Peyer's patch (tissue), 4 donors: ENCODE measurements around the gene ETV2.

Experiments used
- CTCF ChIP-seq, 6 experiments: fragments of 450-650 bp in 4 of 6; fragments of 200-600 bp in 2 of 6; sonication (generic) in 1 of 6; IDR thresholded peaks; one replicate each; pipeline ENCODE4 v1.5.1; 2017 to 2019; ENCODE audit warnings: antibody characterized with exemption in 6 of 6, mild to moderate bottlenecking in 3 of 6, moderate library complexity in 1 of 6
- POLR2A ChIP-seq, 2 donors: fragments of 450-650 bp; IDR thresholded peaks; one replicate each; pipeline ENCODE4 v1.5.1; 2017; ENCODE audit warnings: antibody characterized with exemption in 2 of 2, mild to moderate bottlenecking in 2 of 2, moderate library complexity in 2 of 2

DNA sequence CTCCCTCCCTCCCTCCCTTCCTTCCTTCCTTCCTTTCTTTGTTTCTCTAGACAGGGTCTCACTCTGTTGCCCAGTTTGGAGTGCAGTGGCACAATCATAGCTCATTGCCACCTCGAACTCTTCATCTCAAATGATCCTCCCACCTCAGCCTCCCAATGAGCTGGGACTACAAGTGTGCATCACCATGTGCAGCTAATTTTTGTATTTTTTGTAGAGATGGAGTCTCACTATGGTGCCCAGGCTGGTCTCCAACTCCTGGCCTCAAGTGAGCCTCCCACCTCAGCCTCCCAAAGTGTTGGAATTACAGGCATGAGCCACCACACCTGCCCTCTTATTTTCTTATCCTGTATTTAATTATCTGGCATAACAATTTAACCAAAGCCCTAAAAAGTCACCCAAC lies 29.1 kb downstream of the ETV2 start:
- no peak for TF ChIP-seq CTCF (IDR thresholded peaks at IDR 0.05)
- TF ChIP-seq POLR2A (IDR thresholded peaks at IDR 0.05), result no peak
